Endothelial cell of umbilical vein (primary cell): ENCODE results near the gene TMEM255A. TPM values are rescaled to one million over a fixed set of nuclear protein-coding genes. Genes with fewer than 3 reads are reported as not detected.

Source experiments
- BruUV-seq: library from RNA; stranded (reverse); fragments of 400-500 nt; replicated peaks from 2 replicates; lab custom pipeline; 2021; lab: Mats Ljungman, UMichigan
- CTCF ChIA-PET: fragments of 300-600, 350-600 bp; sonication (Branson Sonifier 250); formaldehyde crosslinking; loops from one replicate; lab custom pipeline; 2021; ENCODE audit warnings: antibody characterized with exemption, inconsistent platforms; lab: Charles Lee
- POLR2A ChIA-PET: fragments of 300-600, 350-600 bp; sonication (Branson Sonifier 250); formaldehyde crosslinking; loops from one replicate; lab custom pipeline; 2021; ENCODE audit warnings: antibody characterized with exemption, inconsistent platforms; lab: Charles Lee
- DNase-seq: peaks from one replicate; pipeline ENCODE4 v3.0.0-alpha.2; 2011; ENCODE audit warnings: low read depth, low spot score
- FAIRE-seq: peaks from 2 replicates; lab custom pipeline; 2011; peaks lifted over from hg19 to GRCh38; lab: Jason Lieb, UNC
- H2AFZ ChIP-seq: 2 replicates; pipeline ENCODE4 v1.6.0; 2012; ENCODE audit warnings: low read depth, low read length, control low read depth, inconsistent platforms
- H3K27ac ChIP-seq: 2 replicates; pipeline ENCODE4 v1.5.1; 2011; ENCODE audit warnings: low read depth, mild to moderate bottlenecking, control low read depth, low read length, moderate library complexity; ENCODE audit not compliant: insufficient read depth
- H3K27me3 ChIP-seq, 2 experiments: 2 replicates each; pipeline versions ENCODE4 v1.6.0 to v1.6.1; 2011; ENCODE audit warnings: low read length in 2 of 2, mixed read lengths in 1 of 2; ENCODE audit not compliant: control insufficient read depth in 2 of 2, insufficient read depth in 2 of 2
- H3K36me3 ChIP-seq, 2 experiments: 2 replicates in 1 of 2; 3 replicates in 1 of 2; pipeline ENCODE4 v1.5.1; 2011; ENCODE audit warnings: low read length in 2 of 2, mild to moderate bottlenecking in 1 of 2, moderate library complexity in 1 of 2; ENCODE audit not compliant: control insufficient read depth in 2 of 2, insufficient read depth in 2 of 2; ENCODE audit errors: extremely low read depth in 1 of 2
- H3K4me1 ChIP-seq: 3 replicates; pipeline ENCODE4 v1.5.1; 2011; ENCODE audit warnings: mild to moderate bottlenecking, low read length; ENCODE audit not compliant: control insufficient read depth, insufficient read depth; ENCODE audit errors: extremely low read depth
- H3K4me2 ChIP-seq: 2 replicates; pipeline ENCODE4 v1.6.1; 2011; ENCODE audit warnings: low read length, control low read depth, mixed read lengths; ENCODE audit not compliant: insufficient read depth
- H3K4me3 ChIP-seq, 3 experiments: fragments of 200-600 bp in 1 of 3; sonication (generic), shearing (Covaris generic) in 1 of 3; replicated peaks in 1 of 3; 2 replicates each; pipeline ENCODE4 v1.5.1; 2011 to 2016; ENCODE audit warnings: control low read depth in 3 of 3, low read length in 3 of 3, mild to moderate bottlenecking in 2 of 3, inconsistent platforms in 1 of 3, low read depth in 1 of 3, moderate library complexity in 1 of 3; ENCODE audit not compliant: insufficient read depth in 1 of 3
- H3K79me2 ChIP-seq: 2 replicates; pipeline ENCODE4 v1.6.0; 2012; ENCODE audit warnings: low read length, inconsistent platforms; ENCODE audit not compliant: control insufficient read depth, insufficient read depth
- H3K9ac ChIP-seq: replicated peaks from 2 replicates; pipeline ENCODE3; 2011; ENCODE audit warnings: low read length, control low read depth; ENCODE audit not compliant: insufficient read depth; ENCODE audit errors: extremely low read depth
- H3K9me1 ChIP-seq: replicated peaks from 3 replicates; pipeline ENCODE4 v1.6.0; 2011; ENCODE audit warnings: mild to moderate bottlenecking, low read length; ENCODE audit not compliant: control insufficient read depth, insufficient read depth; ENCODE audit errors: extremely low read depth
- H3K9me3 ChIP-seq: replicated peaks from 2 replicates; pipeline ENCODE4 v1.5.1; 2012; ENCODE audit warnings: low read length, inconsistent platforms; ENCODE audit not compliant: control insufficient read depth, insufficient read depth
- H4K20me1 ChIP-seq: replicated peaks from 2 replicates; pipeline ENCODE3; 2011; ENCODE audit warnings: mild to moderate bottlenecking, low read length; ENCODE audit not compliant: control insufficient read depth, insufficient read depth; ENCODE audit errors: extremely low read depth
- EZH2 ChIP-seq: IDR thresholded peaks from 2 replicates; pipeline ENCODE4 v1.6.1; 2012; ENCODE audit warnings: borderline replicate concordance, low read depth, mild to moderate bottlenecking, moderate library complexity, low read length, inconsistent platforms; ENCODE audit not compliant: severe bottlenecking
- FOS ChIP-seq: IDR thresholded peaks from 2 replicates; pipeline ENCODE4 v1.6.1; 2011; ENCODE audit warnings: mild to moderate bottlenecking, low read length, moderate library complexity, borderline replicate concordance; ENCODE audit not compliant: insufficient read depth
- GATA2 ChIP-seq: IDR thresholded peaks from 2 replicates; pipeline ENCODE4 v1.7.0; 2011; ENCODE audit warnings: low read depth, mild to moderate bottlenecking, moderate library complexity, mixed read lengths, low read length; ENCODE audit not compliant: insufficient read length, insufficient read depth
- JUN ChIP-seq: IDR thresholded peaks from 2 replicates; pipeline ENCODE4 v1.6.1; 2011; ENCODE audit warnings: borderline replicate concordance, low read depth; ENCODE audit not compliant: insufficient read length, insufficient read depth
- MYC ChIP-seq: IDR thresholded peaks from one replicate; pipeline ENCODE4 v1.6.1; 2011; ENCODE audit warnings: mild to moderate bottlenecking, low read depth, low read length
- POLR2A ChIP-seq: IDR thresholded peaks from 2 replicates; pipeline ENCODE4 v1.6.1; 2012; ENCODE audit warnings: low read depth, mild to moderate bottlenecking, control low read depth, low read length
- POLR2AphosphoS5 ChIP-seq: IDR thresholded peaks from 2 replicates; pipeline ENCODE4 v1.6.1; 2012; ENCODE audit warnings: low read depth, mild to moderate bottlenecking, control low read depth, low read length, moderate library complexity; ENCODE audit not compliant: insufficient read depth
- dilution Hi-C: fragments of 300-500 bp; cut with MboI; formaldehyde crosslinking; loops from one replicate; pipeline ENCODE4 v1.15.0; 2019; ENCODE audit warnings: low sequenced_read_pairs; ENCODE audit not compliant: extremely low pct_ligation_motif_present
- intact Hi-C: fragments of 100-400 bp; cut with micrococcal nuclease; formaldehyde crosslinking; loops from one replicate; pipeline ENCODE4 v1.10.0; 2022
- polyA plus RNA-seq, 4 experiments: library from polyadenylated mRNA; depleted of rRNA in 3 of 4; stranded (reverse) in 3 of 4; unstranded in 1 of 4; fragments of >200 nt; gene quantifications; 2 replicates each; pipeline versions ENCODE4 v1.2.1 to v1.2.3, GENCODE V29; 2011 to 2012; ENCODE audit warnings: missing spikeins in 1 of 4
- total RNA-seq: library from RNA; stranded (reverse); gene quantifications from 2 replicates; pipeline ENCODE4 v1.2.3, GENCODE V29; 2021
- TF ChIP-seq, protein P1 (sequence below), 2 donors: IDR thresholded peaks; 1 replicate in 1 of 2; 2 replicates in 1 of 2; pipeline ENCODE4 v1.5.1; 2011; ENCODE audit warnings: low read length in 2 of 2, mild to moderate bottlenecking in 2 of 2, moderate library complexity in 2 of 2, control low read depth in 1 of 2, inconsistent platforms in 1 of 2, low read depth in 1 of 2; ENCODE audit not compliant: insufficient read depth in 1 of 2; ENCODE audit errors: extremely low read depth in 1 of 2
- TF ChIP-seq, protein P2 (sequence below): IDR thresholded peaks from 2 replicates; pipeline ENCODE4 v1.6.1; 2011; ENCODE audit not compliant: insufficient read depth, insufficient read length

TMEM255A gene
- total and polyA plus RNA-seq, 2 donors (not counting 3 experiments of a cell fraction or from before 2014, with no cell fraction given), result not detected

DNA sequence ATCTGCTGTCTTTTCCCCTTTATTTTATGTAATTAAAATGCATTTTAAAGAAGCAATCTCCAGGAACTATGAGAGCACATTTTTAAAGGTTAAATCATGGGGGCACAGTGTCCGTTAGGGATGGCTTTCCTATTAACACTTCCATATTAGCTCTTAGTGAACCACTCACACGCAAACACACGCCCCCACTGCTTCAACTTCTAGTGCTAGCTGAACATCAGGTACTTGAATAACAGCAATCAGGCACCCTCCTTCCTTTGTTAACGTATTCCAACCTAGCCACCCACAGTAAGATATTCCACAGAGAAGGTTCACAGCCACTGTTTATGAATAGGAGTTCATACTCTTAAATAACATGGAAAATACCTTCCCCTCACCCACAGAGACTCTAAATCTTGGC is 9.3 kb downstream of the TMEM255A start:
- intact Hi-C loops (no loop called here), dilution Hi-C loops (no loop called here)
- no peak overlapping the region for H2AFZ ChIP-seq
- BruUV-seq, result no TSS peak
- H3K27me3 ChIP-seq, result peaks cover 6 to 9% of the 10 kb centered on the region in 2 experiments
- CTCF ChIA-PET, result no interaction called here
- no peak overlapping the region for H3K4me2 ChIP-seq
- H3K36me3 ChIP-seq, result no peaks in the 10 kb centered on the region
- H3K9me3 ChIP-seq, result no peaks in the 10 kb centered on the region
- DNase-seq (no peak), FAIRE-seq (no peak)
- no peak overlapping the region for H3K27ac ChIP-seq
- TF ChIP-seq POLR2AphosphoS5, result no peak
- no peaks in the 10 kb centered on the region for H4K20me1 ChIP-seq
- H3K9ac ChIP-seq, result no peak overlapping the region
- no peaks in the 10 kb centered on the region for H3K9me1 ChIP-seq
- H3K4me1 ChIP-seq, result no peaks in the 10 kb centered on the region
- H3K4me3 ChIP-seq, result no peak overlapping the region
- H3K79me2 ChIP-seq, result no peaks in the 10 kb centered on the region
- POLR2A ChIA-PET, result no interaction called here

DNA sequence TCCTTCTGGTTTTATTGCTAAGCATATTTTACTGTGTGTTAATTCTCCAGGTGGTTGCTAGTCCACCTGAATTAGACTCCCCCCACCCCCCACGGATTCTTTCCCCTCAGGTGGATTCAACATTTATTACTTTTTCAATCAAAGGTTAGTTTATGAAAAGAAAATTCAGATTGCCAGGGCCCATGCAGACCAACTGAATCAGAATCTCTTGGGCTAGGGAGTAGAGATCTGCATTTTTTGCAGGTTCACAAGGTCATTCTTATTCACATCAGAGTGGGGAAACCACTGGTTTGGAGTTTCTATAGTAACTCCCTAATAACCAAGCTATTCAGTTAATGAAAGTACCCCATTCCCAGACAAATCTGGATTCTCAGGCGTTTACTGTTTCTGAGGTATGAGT is 9.8 kb downstream of the TMEM255A start:
- H2AFZ ChIP-seq, result no peak overlapping the region
- H3K27ac ChIP-seq, result no peak overlapping the region
- ChIA-PET POLR2A (no interaction called here), CTCF (no interaction called here)
- H3K79me2 ChIP-seq, result no peaks in the 10 kb centered on the region
- H3K36me3 ChIP-seq, result no peaks in the 10 kb centered on the region
- H3K9me1 ChIP-seq, result no peaks in the 10 kb centered on the region
- H4K20me1 ChIP-seq, result no peaks in the 10 kb centered on the region
- BruUV-seq, result no TSS peak
- dilution Hi-C loops, result no loop called here
- no peak overlapping the region for H3K4me3 ChIP-seq
- intact Hi-C loops, result no loop called here
- peaks cover 6% of the 10 kb centered on the region in 2 experiments for H3K27me3 ChIP-seq
- H3K4me2 ChIP-seq, result no peak overlapping the region
- DNase-seq, result no peak
- H3K9me3 ChIP-seq, result no peaks in the 10 kb centered on the region
- H3K4me1 ChIP-seq, result no peaks in the 10 kb centered on the region
- H3K9ac ChIP-seq, result no peak overlapping the region
- no peak for FAIRE-seq
- no peak for TF ChIP-seq POLR2AphosphoS5
- TF ChIP-seq GATA2, result no peak
- TF ChIP-seq, protein P1, sequence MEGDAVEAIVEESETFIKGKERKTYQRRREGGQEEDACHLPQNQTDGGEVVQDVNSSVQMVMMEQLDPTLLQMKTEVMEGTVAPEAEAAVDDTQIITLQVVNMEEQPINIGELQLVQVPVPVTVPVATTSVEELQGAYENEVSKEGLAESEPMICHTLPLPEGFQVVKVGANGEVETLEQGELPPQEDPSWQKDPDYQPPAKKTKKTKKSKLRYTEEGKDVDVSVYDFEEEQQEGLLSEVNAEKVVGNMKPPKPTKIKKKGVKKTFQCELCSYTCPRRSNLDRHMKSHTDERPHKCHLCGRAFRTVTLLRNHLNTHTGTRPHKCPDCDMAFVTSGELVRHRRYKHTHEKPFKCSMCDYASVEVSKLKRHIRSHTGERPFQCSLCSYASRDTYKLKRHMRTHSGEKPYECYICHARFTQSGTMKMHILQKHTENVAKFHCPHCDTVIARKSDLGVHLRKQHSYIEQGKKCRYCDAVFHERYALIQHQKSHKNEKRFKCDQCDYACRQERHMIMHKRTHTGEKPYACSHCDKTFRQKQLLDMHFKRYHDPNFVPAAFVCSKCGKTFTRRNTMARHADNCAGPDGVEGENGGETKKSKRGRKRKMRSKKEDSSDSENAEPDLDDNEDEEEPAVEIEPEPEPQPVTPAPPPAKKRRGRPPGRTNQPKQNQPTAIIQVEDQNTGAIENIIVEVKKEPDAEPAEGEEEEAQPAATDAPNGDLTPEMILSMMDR (IDR thresholded peaks at IDR 0.05; ENCODE audit: extremely low read depth in 1 of 2, insufficient read depth in 1 of 2, low read depth in 1 of 2, low read length in 2 of 2), result no peak
- TF ChIP-seq, protein P2, sequence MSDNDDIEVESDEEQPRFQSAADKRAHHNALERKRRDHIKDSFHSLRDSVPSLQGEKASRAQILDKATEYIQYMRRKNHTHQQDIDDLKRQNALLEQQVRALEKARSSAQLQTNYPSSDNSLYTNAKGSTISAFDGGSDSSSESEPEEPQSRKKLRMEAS, result no peak
- TF ChIP-seq POLR2A, result no peak
- no peak for TF ChIP-seq MYC
- TF ChIP-seq JUN, result no peak
- TF ChIP-seq EZH2, result no peak
- no peak for TF ChIP-seq FOS
